Panc1 (cell line): ENCODE results near the gene HSBP1L1. TPM values are rescaled to one million over a fixed set of nuclear protein-coding genes. Genes with fewer than 3 reads are reported as not detected.

Experiments used
- ATAC-seq: fragments of 200-7000 bp; cut with Tn5 transposase; 2 replicates; pipeline ENCODE4 v1.9.1; 2020; ENCODE audit warnings: mild to moderate bottlenecking, moderate library complexity
- BruUV-seq: library from RNA; stranded (reverse); fragments of 400-500 nt; replicated peaks from 2 replicates; lab custom pipeline; 2021; lab: Mats Ljungman, UMichigan
- CTCF ChIA-PET: fragments of 300-600 bp; sonication (Branson Sonifier 250); formaldehyde crosslinking; loops from one replicate; lab custom pipeline; 2022; ENCODE audit warnings: antibody characterized with exemption; lab: Charles Lee
- POLR2A ChIA-PET: fragments of 300-600 bp; sonication (Branson Sonifier 250); formaldehyde crosslinking; loops from one replicate; lab custom pipeline; 2022; ENCODE audit warnings: antibody characterized with exemption; lab: Charles Lee
- DNase-seq: peaks from one replicate; pipeline ENCODE4 v3.0.0-alpha.2; 2010; ENCODE audit warnings: low read depth, low spot score
- H3K27ac ChIP-seq: 2 replicates; pipeline ENCODE4 v1.5.1; 2011; ENCODE audit warnings: mild to moderate bottlenecking, low read length, inconsistent platforms
- H3K27me3 ChIP-seq: fragments of 200-500 bp; sonication (Bioruptor generic); 2 replicates; pipeline ENCODE4 v1.6.0; 2014; ENCODE audit warnings: low read length, inconsistent platforms; ENCODE audit not compliant: control insufficient read depth, insufficient read depth
- H3K36me3 ChIP-seq: fragments of 200-500 bp; sonication (Bioruptor generic); 2 replicates; pipeline ENCODE4 v1.5.1; 2014; ENCODE audit warnings: inconsistent platforms, mild to moderate bottlenecking, low read length, moderate library complexity; ENCODE audit not compliant: control insufficient read depth, insufficient read depth
- H3K4me1 ChIP-seq: 2 replicates; pipeline ENCODE4 v1.5.1; 2011; ENCODE audit warnings: inconsistent platforms, mild to moderate bottlenecking, low read length, moderate library complexity; ENCODE audit not compliant: control insufficient read depth, insufficient read depth
- H3K4me3 ChIP-seq, 2 experiments: 2 replicates each; pipeline ENCODE4 v1.5.1; 2011 to 2012; ENCODE audit warnings: low read depth in 2 of 2, low read length in 2 of 2, mild to moderate bottlenecking in 2 of 2, inconsistent platforms in 1 of 2, moderate library complexity in 1 of 2
- H3K9me3 ChIP-seq: fragments of 200-500 bp; sonication (Bioruptor generic); 2 replicates; pipeline ENCODE4 v1.5.1; 2014; ENCODE audit warnings: low read depth, mild to moderate bottlenecking, inconsistent platforms, low read length, moderate library complexity; ENCODE audit not compliant: control insufficient read depth, insufficient read depth
- POLR2AphosphoS5 ChIP-seq: IDR thresholded peaks from 2 replicates; pipeline ENCODE4 v1.6.1; 2012; ENCODE audit warnings: mild to moderate bottlenecking, low read depth, low read length, moderate library complexity
- REST ChIP-seq, 2 experiments: IDR thresholded peaks; 2 replicates each; pipeline ENCODE4 v1.6.1; 2011 to 2012; ENCODE audit warnings: low read depth in 2 of 2, control low read depth in 1 of 2, low read length in 1 of 2, mild to moderate bottlenecking in 1 of 2, moderate library complexity in 1 of 2; ENCODE audit not compliant: insufficient read depth in 1 of 2
- SIN3A ChIP-seq: IDR thresholded peaks from 2 replicates; pipeline ENCODE4 v1.6.1; 2012; ENCODE audit warnings: low read depth, mild to moderate bottlenecking, low read length, moderate library complexity, borderline replicate concordance; ENCODE audit not compliant: insufficient read depth
- TCF7L2 ChIP-seq: IDR thresholded peaks from 2 replicates; pipeline ENCODE4 v1.6.1; 2011; ENCODE audit warnings: mild to moderate bottlenecking, low read depth, low read length, inconsistent platforms
- in situ Hi-C: cut with HindIII; loops from 2 replicates; pipeline ENCODE4 v1.10.0; 2016; ENCODE audit warnings: low sequenced_read_pairs, low pct_unique_long_range_greater_than_20kb
- intact Hi-C: fragments of 100-400 bp; cut with micrococcal nuclease; formaldehyde crosslinking; loops from one replicate; pipeline ENCODE4 v1.10.0; 2022; ENCODE audit not compliant: unreplicated experiment
- total RNA-seq: library from RNA; stranded (reverse); gene quantifications from one replicate; pipeline ENCODE4 v1.2.1, GENCODE V29; 2021; ENCODE audit not compliant: unreplicated experiment
- TF ChIP-seq, protein P1 (sequence below): fragments of 450-650 bp; IDR thresholded peaks from 2 replicates; pipeline ENCODE4 v1.5.1; 2017; ENCODE audit warnings: mild to moderate bottlenecking

The HSBP1L1 gene
- total RNA-seq, 1 experiment from 2014 or later = 45.4 TPM

DNA sequence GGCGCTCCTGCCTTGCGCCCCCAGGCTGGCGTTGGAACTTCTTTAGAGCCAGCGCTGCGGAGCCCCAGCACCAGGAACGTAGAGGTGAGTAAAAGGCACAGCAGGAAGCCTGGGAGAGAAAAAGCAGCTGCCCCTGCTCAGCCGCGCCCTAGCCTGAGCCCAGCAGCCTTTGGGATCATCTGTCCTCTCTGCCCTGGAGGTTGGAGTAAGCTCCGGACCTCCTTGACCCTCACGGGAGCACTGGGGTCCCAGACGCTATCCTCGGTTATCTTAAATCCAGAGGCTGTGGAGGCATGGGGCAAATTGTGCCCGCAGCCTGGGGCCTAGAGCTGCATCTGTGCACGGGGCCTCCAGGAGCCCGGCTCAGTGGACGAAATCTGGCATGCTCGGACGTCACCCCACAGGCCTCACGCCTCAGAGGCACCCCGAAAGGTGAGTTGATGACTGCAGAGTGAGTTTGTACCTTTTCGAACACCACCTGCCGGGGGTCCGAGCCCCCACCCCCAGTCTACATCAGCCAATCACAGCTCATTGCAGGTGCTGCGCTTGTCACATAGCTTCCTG, 11.4 kb upstream of the HSBP1L1 start:
- no peak for DNase-seq
- Histone ChIP-seq H3K36me3 (no peaks in the 10 kb centered on the region), H3K4me3 (no peak overlapping the region), H3K9me3 (no peaks in the 10 kb centered on the region), H3K27ac (no peak overlapping the region), H3K27me3 (no peaks in the 10 kb centered on the region), H3K4me1 (peaks cover 29% of the 10 kb centered on the region)
- ChIA-PET CTCF (interaction anchor here (0.9 kb wide), 1 partner anchor 11 kb away, joined by 11 read pairs; the partner anchor contains the start of gene HSBP1L1), POLR2A (interaction anchor here (0.5 to 0.7 kb wide), 2 partner anchors 9 to 11 kb away, joined by 3 to 12 read pairs; partner anchors contain the start of gene HSBP1L1)
- TF ChIP-seq, protein P1, sequence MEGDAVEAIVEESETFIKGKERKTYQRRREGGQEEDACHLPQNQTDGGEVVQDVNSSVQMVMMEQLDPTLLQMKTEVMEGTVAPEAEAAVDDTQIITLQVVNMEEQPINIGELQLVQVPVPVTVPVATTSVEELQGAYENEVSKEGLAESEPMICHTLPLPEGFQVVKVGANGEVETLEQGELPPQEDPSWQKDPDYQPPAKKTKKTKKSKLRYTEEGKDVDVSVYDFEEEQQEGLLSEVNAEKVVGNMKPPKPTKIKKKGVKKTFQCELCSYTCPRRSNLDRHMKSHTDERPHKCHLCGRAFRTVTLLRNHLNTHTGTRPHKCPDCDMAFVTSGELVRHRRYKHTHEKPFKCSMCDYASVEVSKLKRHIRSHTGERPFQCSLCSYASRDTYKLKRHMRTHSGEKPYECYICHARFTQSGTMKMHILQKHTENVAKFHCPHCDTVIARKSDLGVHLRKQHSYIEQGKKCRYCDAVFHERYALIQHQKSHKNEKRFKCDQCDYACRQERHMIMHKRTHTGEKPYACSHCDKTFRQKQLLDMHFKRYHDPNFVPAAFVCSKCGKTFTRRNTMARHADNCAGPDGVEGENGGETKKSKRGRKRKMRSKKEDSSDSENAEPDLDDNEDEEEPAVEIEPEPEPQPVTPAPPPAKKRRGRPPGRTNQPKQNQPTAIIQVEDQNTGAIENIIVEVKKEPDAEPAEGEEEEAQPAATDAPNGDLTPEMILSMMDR = no peak
- TF ChIP-seq REST (IDR thresholded peaks at IDR 0.05; ENCODE audit: insufficient read depth in 1 of 2, low read depth in 2 of 2, low read length in 1 of 2) (no peak), SIN3A (0 out of 2 replicates have a peak, but pooled peaks have one; percentile 10)
- in situ Hi-C loops (no loop called here), intact Hi-C loops (no loop called here)
- BruUV-seq = no TSS peak
- peak; percentile 13; the same call in 1 of the 2 replicates for ATAC-seq

- intact Hi-C loops (no loop called here), in situ Hi-C loops (no loop called here)
- H3K27ac ChIP-seq = no peak overlapping the region
- H3K4me1 ChIP-seq = peaks cover 29% of the 10 kb centered on the region
- H3K36me3 ChIP-seq = no peaks in the 10 kb centered on the region
- ATAC-seq (no peak), DNase-seq (no peak)
- no peaks in the 10 kb centered on the region for H3K9me3 ChIP-seq
- ChIA-PET CTCF (interaction anchor here (0.6 kb wide), 1 partner anchor 216 kb away, joined by 3 read pairs; no protein-coding TSS in a partner anchor), POLR2A (no interaction called here)
- H3K27me3 ChIP-seq = no peaks in the 10 kb centered on the region
- H3K4me3 ChIP-seq = no peak overlapping the region
- BruUV-seq = no TSS peak
- TF ChIP-seq REST (IDR thresholded peaks at IDR 0.05; ENCODE audit: insufficient read depth in 1 of 2, low read depth in 2 of 2, low read length in 1 of 2) (no peak), TCF7L2 (no peak; the same call in 1 of the 2 replicates), POLR2AphosphoS5 (no peak), SIN3A (no peak)
- TF ChIP-seq, protein P1 = no peak
Measured at GRCh38 chr18:79953971-79954651, 10.3 kb upstream of the HSBP1L1 start.
